Mucosa of descending colon (tissue), 3 donors: Measurements from ENCODE around the gene TAS2R60. TPM values are rescaled to one million over a fixed set of nuclear protein-coding genes. Genes with fewer than 3 reads are reported as not detected.
A peak's percentile ranks its signal among the peaks of the same experiment; 100 is the strongest.

Experiments
- ATAC-seq: fragments of 200-7000 bp; cut with Tn5 transposase; one replicate; pipeline ENCODE4 v1.9.1; 2020; ENCODE audit warnings: mild to moderate bottlenecking, moderate library complexity
- DNase-seq, 3 donors: peaks; one replicate each; pipeline ENCODE4 v3.0.0-alpha.2; 2020
- H3K36me3 ChIP-seq: fragments of 200-600 bp; one replicate; pipeline ENCODE4 v1.8.0; 2021; ENCODE audit warnings: low read depth, mild to moderate bottlenecking
- H3K4me1 ChIP-seq: fragments of 200-600 bp; one replicate; pipeline ENCODE4 v1.8.0; 2021; ENCODE audit warnings: low read depth, mild to moderate bottlenecking
- H3K4me3 ChIP-seq: fragments of 200-600 bp; one replicate; pipeline ENCODE4 v1.8.0; 2021; ENCODE audit warnings: mild to moderate bottlenecking
- H3K9me3 ChIP-seq: fragments of 200-600 bp; one replicate; pipeline ENCODE4 v1.8.0; 2021; ENCODE audit warnings: mild to moderate bottlenecking
- CTCF ChIP-seq: fragments of 200-600 bp; IDR thresholded peaks from one replicate; pipeline ENCODE4 v1.8.0; 2022; ENCODE audit warnings: antibody characterized with exemption, mild to moderate bottlenecking
- intact Hi-C, 2 donors: fragments of 100-400 bp; cut with DNase I in 1 of 2; cut with micrococcal nuclease in 1 of 2; formaldehyde crosslinking; loops; one replicate each; pipeline versions ENCODE4 v1.11.0 to v1.11.1; 2022; cut with DNase I, micrococcal nuclease
- long read RNA-seq, 2 donors: library from polyadenylated mRNA; unstranded; transcript quantifications; one replicate each; pipeline ENCODE4 v2.0.0, GENCODE V29; 2019 to 2021
- total RNA-seq, 3 donors: library from RNA; stranded (reverse); fragmentation: NEBNext Ultra II Directional in 2 of 3; extraction: Animal tissue kit (Norgen Biotek cat#: 25700) in 2 of 3; gene quantifications; one replicate each; pipeline versions ENCODE4 v1.2.1 to v1.2.4, GENCODE V29; 2021 to 2023
- donor health status: DM: no; HTN: no; CAD: no; lungs with moderate emphysema.
- donor health status: DM: no; HTN: no; CAD: no.
- donor health status: DM: no; HTN: yes; CAD: no.

TAS2R60 gene, protein sequence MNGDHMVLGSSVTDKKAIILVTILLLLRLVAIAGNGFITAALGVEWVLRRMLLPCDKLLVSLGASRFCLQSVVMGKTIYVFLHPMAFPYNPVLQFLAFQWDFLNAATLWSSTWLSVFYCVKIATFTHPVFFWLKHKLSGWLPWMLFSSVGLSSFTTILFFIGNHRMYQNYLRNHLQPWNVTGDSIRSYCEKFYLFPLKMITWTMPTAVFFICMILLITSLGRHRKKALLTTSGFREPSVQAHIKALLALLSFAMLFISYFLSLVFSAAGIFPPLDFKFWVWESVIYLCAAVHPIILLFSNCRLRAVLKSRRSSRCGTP
- under 1 TPM in 1 of 3 donors, not detected in 2; 0.32 TPM for total RNA-seq
- long read RNA-seq, donor 1, result 0 reads
- long read RNA-seq, donor 2, result 0 reads

DNA sequence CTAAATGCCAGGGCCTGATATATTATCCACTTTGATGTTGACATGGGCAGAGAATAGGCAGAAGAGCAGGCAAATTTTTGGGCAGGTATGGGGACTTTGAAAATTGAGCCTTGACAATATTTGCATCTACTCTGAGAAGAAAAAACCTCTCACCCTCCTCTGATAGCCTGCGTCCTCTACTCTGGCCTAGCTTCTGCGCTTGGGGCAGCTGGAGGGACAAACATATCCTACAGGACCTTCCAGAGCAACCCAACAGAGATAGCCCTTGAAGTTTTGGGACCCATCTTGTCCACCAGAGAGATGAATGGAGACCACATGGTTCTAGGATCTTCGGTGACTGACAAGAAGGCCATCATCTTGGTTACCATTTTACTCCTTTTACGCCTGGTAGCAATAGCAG, at the start of gene TAS2R60:
TSS of gene TAS2R60 (plus strand) at position 301 of the 400 bp plus-strand sequence. CDS start at position 301, 0 bp downstream.
- ATAC-seq, result no peak
- TF ChIP-seq CTCF, result no peak

GRCh38 chr7:143394068-143394467, 49.2 kb upstream of the TAS2R60 start:
- H3K4me1 ChIP-seq, result peaks cover 2% of the 10 kb centered on the region
- TF ChIP-seq CTCF, result no peak
- H3K9me3 ChIP-seq, result no peaks in the 10 kb centered on the region
- no peaks in the 10 kb centered on the region for H3K36me3 ChIP-seq
- intact Hi-C loops, result no loop called here
- ATAC-seq, result no peak
- DNase-seq, result no peak
- no peak overlapping the region for H3K4me3 ChIP-seq

More for the DNA sequence above, at the start of gene TAS2R60:
- Histone ChIP-seq H3K4me1 (no peaks in the 10 kb centered on the region), H3K4me3 (no peak within 1 kb of the TSS), H3K9me3 (no peaks in the 10 kb centered on the region), H3K36me3 (no peaks in the 10 kb centered on the region)
- no peak for DNase-seq
- intact Hi-C loops, result no loop called here

- no peaks in the 10 kb centered on the region for H3K36me3 ChIP-seq
- TF ChIP-seq CTCF, result no peak
- H3K9me3 ChIP-seq, result no peaks in the 10 kb centered on the region
- H3K4me3 ChIP-seq, result no peak overlapping the region
- no peak for ATAC-seq
- DNase-seq, result no peak
- intact Hi-C loops, result no loop called here
- H3K4me1 ChIP-seq, result peaks cover 2% of the 10 kb centered on the region
These were observed 48.5 kb upstream of the TAS2R60 start for GRCh38 chr7:143394777-143395176.

DNA sequence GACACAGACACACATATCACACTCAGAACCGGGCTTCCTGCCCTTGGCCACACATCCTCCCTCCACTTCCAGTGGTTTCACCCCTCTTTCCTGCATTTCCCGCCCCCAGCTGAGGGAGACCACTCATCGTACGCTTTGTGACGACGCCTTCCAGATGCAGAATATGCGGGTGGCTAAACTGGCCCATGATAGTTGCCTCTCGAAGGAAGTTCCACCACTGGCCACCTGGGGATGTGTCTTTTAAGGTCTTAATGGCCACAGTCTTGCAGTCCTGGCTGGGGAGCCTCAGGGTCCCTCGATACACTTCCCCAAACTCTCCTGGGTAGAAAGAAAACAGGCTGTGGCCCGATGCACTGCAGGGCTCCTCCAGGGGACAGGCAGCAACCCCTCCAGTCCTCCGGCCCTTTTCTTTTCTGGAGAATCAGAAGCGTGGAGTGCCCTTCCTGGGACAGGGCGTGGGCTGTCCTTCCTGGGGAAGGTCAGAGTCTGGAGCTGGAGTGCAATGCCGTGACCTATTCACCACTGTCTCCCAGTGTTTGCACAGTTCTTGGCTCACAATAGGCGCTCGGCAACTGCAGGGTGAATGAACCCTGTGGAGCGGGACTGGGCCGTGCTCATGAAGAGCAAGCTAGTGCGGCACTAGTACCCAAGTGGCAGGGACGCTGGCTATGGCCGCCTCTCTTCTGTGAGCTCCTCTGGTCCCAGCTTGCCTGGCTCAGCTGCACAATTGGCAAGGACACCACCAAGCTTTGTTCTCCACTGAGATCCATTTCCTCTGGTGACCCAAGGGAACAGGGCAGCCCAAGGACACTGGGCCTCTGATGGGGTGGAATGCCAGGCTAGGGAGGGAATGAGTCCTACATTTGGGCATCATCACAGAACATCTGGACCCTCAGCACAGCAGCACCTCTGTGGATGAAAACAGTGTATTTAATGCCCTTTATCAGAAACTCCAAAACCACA, 47.8 kb upstream of the TAS2R60 start:
- DNase-seq (peak in 1 of 3 donors; percentile 25), ATAC-seq (peak; percentile 31)
- peaks cover 2% of the 10 kb centered on the region for H3K4me1 ChIP-seq
- intact Hi-C loops, result no loop called here
- no peaks in the 10 kb centered on the region for H3K36me3 ChIP-seq
- H3K4me3 ChIP-seq, result no peak overlapping the region
- H3K9me3 ChIP-seq, result no peaks in the 10 kb centered on the region
- no peak for TF ChIP-seq CTCF

DNA sequence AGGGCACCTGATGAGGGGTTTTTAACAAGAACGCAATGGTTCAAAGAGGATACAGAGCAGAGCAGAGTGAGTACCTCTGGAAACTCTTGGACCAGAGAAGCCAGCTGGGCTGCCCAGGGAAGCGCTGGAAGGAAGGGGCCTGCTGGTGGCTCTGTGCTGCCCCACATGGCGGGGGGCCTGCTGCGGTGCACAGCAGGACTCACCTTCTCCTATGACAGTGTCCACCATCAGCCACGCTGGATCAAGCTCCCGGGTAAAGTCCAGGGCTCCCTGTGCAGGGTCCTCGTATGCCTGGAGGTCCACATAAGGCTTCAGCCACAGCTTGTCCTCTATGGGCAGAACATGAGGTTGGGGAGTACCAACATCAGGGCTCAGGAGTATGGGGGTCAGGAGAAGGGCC, 47.1 kb upstream of the TAS2R60 start:
- no peak for ATAC-seq
- intact Hi-C loops, result no loop called here

More for the DNA sequence above, 47.1 kb upstream of the TAS2R60 start:
- no peak overlapping the region for H3K4me3 ChIP-seq
- H3K36me3 ChIP-seq, result no peaks in the 10 kb centered on the region
- H3K9me3 ChIP-seq, result no peaks in the 10 kb centered on the region
- H3K4me1 ChIP-seq, result peaks cover 2% of the 10 kb centered on the region
- TF ChIP-seq CTCF, result no peak
- DNase-seq, result no peak
